RWPE1 (cell line): ENCODE measurements around the gene SPRY2.

Source experiments
- CTCF ChIA-PET: fragments of 350-600 bp; sonication (Branson Sonifier 250); formaldehyde crosslinking; extraction: SDS; loops from one replicate; lab custom pipeline; 2021; lab: Yijun Ruan, JAX
- POLR2A ChIA-PET: fragments of 400-600 bp; formaldehyde crosslinking; extraction: SDS; loops from one replicate; lab custom pipeline; 2020; ENCODE audit warnings: antibody characterized with exemption; ENCODE audit not compliant: low non-redundant PET; lab: Yijun Ruan, JAX
- DNase-seq: peaks from one replicate; pipeline ENCODE4 v3.0.0; 2012; ENCODE audit warnings: low spot score
- H3K27ac ChIP-seq: fragments of 450-650 bp; 2 replicates; pipeline ENCODE4 v1.5.1; 2017
- CTCF ChIP-seq: fragments of 450-650 bp; conservative IDR thresholded peaks from 2 replicates; pipeline ENCODE4 v1.5.1; 2017; ENCODE audit warnings: low read depth, mild to moderate bottlenecking

SPRY2 gene

GRCh38 chr13:80329250-80329649, 11.7 kb downstream of the SPRY2 start:
- no peak overlapping the region for H3K27ac ChIP-seq
- CTCF ChIA-PET: interaction anchor here (0.7 kb wide), 1 partner anchor 547 kb away, joined by 3 read pairs; no protein-coding TSS in a partner anchor
- POLR2A ChIA-PET: no interaction called here
- no peak for TF ChIP-seq CTCF
- DNase-seq: no peak

GRCh38 chr13:80319004-80319403, 21.9 kb downstream of the SPRY2 start:
- CTCF ChIA-PET: no interaction called here
- no peak for TF ChIP-seq CTCF
- no peak overlapping the region for H3K27ac ChIP-seq
- POLR2A ChIA-PET: no interaction called here
- no peak for DNase-seq

GRCh38 chr13:80314711-80315653, 25.9 kb downstream of the SPRY2 start:
- CTCF ChIA-PET: interaction anchor here (0.7 kb wide), 1 partner anchor 264 kb away, joined by 4 read pairs; no protein-coding TSS in a partner anchor
- POLR2A ChIA-PET: no interaction called here
- no peak for TF ChIP-seq CTCF
- no peak for DNase-seq
- H3K27ac ChIP-seq: no peak overlapping the region

GRCh38 chr13:80313668-80314256, 27.2 kb downstream of the SPRY2 start:
- ChIA-PET POLR2A (no interaction called here), CTCF (no interaction called here)
- H3K27ac ChIP-seq: no peak overlapping the region
- TF ChIP-seq CTCF: no peak
- no peak for DNase-seq

- no peak for DNase-seq
- ChIA-PET CTCF (no interaction called here), POLR2A (no interaction called here)
- H3K27ac ChIP-seq: no peak overlapping the region
- no peak for TF ChIP-seq CTCF
Measured at GRCh38 chr13:80312967-80313366, 28.0 kb downstream of the SPRY2 start.

GRCh38 chr13:80312012-80312704, 28.8 kb downstream of the SPRY2 start:
- ChIA-PET POLR2A (no interaction called here), CTCF (no interaction called here)
- DNase-seq: no peak
- TF ChIP-seq CTCF: no peak
- H3K27ac ChIP-seq: no peak overlapping the region
